GF-D8 (cell line): ENCODE measurements around the gene FHOD1.

ENCODE experiments used
- DNase-seq: peaks from one replicate; lab custom pipeline; 2025; lab: John Stamatoyannopoulos, UW

FHOD1 gene

DNA sequence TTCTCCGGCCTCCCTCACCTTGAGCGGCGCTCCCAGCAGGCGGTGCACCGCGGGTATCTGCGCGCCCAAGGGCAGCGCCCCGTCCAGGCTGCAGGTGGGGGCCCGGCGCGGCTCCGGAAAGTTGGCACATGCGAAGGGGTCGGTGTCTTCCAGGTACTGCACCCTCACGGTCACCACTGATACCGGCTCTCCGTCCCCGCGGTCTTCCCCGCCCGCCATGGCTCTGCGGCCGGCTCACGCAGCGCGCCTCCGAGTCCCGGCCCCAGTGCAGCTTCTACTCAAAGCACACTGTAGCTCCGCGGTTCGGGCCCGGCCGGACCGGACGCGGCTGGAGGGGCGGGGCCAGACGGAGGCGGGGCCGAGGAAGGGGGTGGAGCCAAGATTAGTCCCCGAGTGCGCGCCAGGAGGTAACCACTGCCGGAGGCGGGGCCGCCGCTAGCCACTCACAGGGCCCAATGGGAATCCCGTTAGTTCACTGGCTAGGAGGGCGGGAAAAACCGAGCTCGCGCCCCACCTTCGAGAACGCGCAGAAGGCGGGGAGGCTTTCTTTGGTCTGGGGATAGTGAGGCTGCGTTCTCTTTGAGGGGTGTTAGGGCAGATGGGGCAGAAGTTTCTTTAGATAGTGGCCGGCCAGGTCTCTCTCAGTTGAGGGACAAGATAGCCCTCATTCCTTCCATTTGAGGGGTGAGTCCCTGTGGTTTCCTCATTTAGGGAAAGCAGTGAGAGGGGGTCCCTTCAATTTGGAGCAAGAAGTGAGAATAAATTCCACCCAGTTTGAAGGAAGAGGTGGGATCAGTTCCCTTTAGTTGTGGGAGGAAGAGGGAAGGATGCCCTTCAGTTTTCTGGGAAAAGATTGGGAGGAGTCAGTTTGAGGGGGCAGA, at the start of gene FHOD1:
FHOD1 (minus strand) TSS at position 290 of the 881 bp plus-strand sequence; CDS start at position 219, 71 bp downstream.
- DNase-seq, result peak; percentile 88

GRCh38 chr16:67296420-67296819, 49.1 kb upstream of the FHOD1 start:
- no peak for DNase-seq

GRCh38 chr16:67294938-67295361, 47.7 kb upstream of the FHOD1 start:
- DNase-seq, result no peak

- no peak for DNase-seq
These were observed 47.0 kb upstream of the FHOD1 start for GRCh38 chr16:67294171-67294757.

- DNase-seq, result no peak
These were observed 44.2 kb upstream of the FHOD1 start for GRCh38 chr16:67291461-67291860.

- no peak for DNase-seq
These were observed 40.7 kb upstream of the FHOD1 start for GRCh38 chr16:67287960-67288359.

- DNase-seq, result no peak
These were observed 39.4 kb upstream of the FHOD1 start for GRCh38 chr16:67286441-67287235.

DNA sequence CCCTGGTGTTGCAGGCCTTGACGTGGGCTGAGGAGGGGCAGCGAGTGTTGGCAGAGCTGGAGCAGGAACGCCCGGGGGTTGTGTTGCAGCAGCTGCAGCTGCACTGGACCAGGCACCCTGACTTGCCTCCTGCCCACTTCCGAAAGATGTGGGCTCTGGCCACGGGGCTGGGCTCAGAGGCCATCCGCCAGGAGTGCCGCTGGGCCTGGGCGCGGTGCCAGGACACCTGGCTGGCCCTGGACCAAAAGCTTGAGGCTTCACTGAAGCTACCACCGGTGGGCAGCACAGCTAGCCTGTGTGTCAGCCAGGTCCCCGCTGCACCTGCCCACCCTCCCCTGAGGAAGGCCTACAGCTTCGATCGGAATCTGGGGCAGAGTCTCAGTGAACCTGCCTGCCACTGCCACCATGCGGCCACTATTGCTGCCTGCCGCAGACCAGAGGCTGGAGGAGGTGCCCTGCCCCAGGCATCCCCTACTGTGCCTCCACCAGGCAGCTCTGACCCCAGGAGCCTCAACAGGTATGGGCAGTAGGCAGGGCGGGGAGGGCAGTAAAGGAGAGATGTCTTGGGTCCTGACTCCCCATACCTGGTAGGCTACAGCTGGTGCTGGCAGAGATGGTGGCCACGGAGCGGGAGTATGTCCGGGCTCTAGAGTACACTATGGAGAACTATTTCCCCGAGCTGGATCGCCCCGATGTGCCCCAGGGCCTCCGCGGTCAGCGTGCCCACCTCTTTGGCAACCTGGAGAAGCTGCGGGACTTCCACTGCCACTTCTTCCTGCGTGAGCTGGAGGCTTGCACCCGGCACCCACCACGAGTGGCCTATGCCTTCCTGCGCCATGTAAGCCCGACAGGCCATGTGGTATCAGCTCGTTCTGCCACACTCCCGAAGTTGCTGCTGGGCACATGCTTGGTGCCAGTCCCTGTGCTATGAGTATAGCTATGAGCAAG, 37.7 kb upstream of the FHOD1 start:
- DNase-seq, result no peak

DNA sequence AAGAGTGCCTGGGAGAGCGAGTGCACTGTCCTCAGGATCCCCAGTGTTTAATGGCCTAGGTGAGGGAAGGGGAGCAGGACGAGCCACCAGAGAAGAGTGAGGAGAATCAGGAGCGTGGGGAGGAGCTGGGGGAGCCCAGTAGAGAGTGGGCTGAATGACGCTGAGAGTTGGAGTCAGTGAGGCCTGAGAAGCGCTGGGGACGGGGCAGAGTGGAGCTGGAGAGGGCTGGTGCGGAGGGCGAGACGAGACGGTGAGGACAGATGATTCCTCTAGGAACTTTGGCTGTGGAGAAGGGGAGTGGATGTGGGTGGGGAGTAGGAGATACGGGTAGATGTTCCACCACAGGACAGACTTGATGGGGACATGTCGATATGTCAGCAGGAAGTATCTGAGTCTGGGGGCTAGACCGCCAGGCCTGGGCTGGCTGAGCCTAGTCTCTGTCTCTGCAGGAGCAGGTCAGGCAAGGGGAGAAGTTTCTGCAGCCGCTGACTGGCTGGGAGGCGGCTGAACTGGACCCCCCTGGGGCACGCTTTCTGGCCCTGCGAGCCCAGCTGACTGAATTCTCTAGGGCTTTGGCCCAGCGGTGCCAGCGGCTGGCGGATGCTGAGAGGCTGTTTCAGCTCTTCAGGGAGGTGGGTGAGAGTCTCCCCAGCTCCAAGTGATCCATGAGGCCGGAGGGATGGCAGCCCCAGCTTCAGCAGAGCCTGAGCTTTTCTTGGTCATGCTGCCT, 36.7 kb upstream of the FHOD1 start:
- no peak for DNase-seq

DNA sequence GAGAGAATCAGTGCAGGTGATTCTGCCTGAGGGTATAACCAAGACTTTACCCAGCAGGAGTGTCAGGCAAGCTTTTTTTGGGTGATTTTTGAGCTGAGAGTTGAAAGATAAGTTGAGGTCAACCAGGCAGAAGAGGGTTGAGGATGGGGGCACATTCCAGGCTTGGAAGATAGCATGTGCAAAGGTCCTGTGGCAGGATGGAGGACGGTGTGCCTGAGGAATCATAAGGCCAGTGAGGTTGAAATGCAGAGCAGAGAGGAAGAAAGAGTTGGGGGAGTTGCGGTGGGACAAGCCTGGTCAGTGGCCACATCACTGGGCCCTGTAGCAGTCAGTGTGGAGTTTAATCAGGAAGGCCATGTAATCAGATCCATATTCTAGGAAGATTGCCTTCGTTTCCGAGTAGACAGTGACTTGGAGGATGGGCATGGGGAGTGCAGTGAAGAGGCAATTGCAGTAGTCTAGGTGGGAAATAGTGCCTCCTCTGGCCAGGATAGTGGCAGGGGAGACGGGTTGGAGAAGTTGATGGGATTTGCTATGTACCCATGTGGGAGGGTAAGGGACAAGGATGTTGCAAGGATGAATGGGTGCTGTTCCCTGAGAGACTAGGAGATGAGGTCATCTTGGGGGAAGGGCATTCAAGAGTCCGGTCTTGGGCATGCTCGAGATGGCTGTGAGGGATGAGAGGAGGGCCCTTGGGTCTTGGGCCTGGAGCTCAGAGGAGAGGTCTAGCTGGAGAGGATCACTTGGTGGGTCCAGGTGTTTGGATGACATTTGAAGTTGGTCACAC, 36.0 kb upstream of the FHOD1 start:
- DNase-seq, result no peak

- no peak for DNase-seq
These were observed 35.1 kb upstream of the FHOD1 start for GRCh38 chr16:67282447-67282805.

DNA sequence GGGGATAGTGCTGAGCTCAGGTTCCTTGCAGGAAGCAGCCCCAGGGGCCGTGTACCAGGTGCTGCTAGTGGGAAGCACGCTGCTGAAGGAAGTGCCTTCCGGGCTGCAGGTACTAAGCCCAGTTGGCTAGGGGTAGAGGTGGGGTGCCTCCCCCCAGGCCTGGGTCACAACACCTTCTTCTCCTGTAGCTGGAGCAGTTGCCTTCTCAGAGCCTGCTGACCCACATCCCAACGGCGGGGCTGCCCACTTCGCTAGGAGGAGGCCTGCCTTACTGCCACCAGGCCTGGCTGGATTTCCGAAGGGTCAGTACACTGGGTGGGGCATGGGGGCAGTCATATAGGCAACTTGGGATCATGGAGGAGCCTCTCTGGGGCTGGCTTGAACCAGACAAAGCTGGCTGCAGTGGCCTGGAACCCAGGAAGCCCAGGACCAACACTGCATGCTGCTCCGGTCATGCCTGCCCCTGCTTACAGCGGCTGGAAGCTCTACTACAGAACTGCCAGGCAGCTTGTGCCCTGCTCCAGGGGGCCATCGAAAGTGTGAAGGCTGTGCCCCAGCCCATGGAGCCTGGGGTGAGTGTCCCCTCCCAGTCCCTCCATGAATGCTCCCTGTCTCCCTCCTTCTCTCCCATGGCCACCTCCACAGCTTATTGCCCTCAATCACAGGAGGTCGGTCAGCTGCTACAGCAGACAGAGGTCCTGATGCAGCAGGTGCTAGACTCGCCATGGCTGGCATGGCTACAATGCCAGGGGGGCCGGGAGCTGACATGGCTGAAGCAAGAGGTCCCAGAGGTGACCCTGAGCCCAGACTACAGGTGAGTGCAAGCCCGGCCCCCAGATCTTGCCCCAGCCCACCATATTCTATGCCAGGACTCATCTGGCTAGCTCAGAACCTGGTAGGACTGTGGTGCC, 34.5 kb upstream of the FHOD1 start:
- no peak for DNase-seq

DNA sequence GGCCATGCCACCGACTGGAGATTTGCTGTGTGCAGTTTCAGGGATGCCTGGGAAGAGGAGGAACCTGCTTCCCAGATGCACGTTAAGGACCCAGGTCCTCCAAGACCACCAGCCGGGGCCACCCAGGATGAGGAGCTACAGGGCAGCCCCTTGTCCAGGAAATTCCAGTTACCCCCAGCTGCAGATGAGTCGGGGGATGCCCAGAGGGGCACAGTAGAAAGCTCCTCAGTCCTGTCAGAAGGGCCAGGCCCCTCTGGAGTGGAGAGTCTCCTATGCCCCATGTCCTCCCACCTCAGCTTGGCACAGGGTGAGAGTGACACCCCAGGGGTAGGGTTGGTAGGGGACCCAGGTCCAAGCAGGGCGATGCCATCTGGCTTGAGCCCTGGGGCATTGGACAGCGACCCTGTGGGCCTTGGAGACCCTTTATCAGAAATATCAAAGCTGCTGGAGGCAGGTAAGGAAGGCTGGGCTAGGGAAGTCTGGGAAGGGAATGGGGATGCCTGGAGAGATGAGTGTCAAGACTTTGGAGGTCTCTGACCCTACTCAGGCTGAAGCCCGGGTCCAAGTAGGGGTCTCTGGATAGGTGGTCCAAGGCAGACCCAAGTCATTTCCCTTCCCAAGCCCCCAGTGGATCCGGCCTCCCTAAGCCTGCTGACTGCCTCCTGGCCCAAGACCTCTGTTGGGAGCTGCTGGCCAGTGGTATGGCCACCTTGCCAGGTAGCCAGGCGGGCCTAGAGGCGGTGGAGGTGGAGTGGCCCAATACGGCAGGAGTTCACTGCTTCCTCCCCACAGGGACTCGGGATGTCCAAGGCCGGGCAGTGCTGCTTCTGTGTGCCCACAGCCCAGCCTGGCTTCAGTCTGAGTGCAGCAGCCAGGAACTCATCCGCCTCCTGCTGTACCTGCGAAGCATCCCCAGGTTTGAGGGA, 33.1 kb upstream of the FHOD1 start:
- no peak for DNase-seq

DNA sequence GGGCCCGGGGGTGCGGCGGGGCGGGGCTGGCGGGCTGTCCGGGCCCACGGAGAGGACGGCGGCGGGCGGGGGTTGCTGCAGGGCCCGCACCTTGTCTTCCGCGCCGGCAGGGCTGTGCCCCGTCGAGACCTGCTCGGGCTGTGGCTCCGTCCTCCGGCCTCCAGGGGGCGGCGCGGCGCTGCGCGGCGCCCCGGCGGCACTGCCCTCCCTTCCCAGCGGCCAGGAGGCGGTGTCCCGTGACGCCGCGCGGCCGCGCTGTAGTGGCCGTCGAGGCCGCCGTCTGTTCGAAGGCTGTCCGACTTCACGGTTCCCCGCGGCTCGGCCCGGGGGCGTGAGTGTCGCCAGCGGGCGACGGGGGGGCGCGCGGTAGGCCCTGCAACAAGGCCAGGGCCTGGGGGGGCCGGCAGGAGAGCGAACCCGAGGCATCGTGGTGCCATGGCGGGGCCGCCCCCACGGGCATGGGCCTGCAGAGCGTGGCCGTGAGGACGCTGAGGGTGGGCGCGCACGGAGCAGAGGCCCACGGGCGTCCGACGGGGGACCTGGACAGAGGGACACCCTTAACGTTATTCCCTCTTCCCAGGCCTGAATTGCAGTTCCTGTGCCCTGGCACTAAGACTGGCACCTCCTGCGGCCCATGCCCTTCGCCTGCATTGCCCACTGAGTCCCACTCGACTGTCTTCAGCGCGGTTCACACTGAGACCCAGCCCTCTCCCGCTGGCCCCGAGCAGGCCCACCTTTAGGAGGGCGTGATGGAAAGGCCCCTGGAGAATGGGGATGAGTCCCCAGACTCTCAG, 32.2 kb upstream of the FHOD1 start, which contains the start of gene PLEKHG4:
PLEKHG4 (plus strand) TSS at position 237 of the 794 bp plus-strand sequence; CDS start at position 750, 513 bp downstream.
- peak; percentile 41 for DNase-seq

DNA sequence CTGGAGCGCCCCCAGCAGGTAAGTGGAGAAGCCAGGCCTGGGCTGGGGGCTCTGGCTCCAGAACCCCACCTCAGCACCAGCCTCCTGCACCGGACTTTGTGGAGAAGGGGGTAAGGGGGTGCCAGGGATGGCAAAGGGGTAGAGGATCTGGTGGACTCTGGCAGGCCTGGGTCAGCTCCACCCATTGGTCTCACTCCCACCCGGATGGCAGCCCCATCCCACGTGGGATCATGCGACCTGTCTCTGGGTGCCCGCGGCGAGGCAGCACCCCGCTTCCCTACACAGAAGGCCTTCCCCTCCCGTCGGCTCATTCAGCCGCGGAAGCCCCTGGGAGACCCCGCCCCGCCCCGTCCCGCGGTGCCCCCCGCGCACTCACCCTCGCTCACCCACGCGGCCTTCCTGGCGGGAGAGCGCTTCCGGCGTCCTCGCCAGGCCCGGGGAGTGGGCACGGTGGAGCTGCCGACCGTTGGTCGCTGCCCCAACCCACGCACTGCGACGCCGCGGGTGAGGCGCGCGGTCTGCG, 31.6 kb upstream of the FHOD1 start:
- no peak for DNase-seq

DNA sequence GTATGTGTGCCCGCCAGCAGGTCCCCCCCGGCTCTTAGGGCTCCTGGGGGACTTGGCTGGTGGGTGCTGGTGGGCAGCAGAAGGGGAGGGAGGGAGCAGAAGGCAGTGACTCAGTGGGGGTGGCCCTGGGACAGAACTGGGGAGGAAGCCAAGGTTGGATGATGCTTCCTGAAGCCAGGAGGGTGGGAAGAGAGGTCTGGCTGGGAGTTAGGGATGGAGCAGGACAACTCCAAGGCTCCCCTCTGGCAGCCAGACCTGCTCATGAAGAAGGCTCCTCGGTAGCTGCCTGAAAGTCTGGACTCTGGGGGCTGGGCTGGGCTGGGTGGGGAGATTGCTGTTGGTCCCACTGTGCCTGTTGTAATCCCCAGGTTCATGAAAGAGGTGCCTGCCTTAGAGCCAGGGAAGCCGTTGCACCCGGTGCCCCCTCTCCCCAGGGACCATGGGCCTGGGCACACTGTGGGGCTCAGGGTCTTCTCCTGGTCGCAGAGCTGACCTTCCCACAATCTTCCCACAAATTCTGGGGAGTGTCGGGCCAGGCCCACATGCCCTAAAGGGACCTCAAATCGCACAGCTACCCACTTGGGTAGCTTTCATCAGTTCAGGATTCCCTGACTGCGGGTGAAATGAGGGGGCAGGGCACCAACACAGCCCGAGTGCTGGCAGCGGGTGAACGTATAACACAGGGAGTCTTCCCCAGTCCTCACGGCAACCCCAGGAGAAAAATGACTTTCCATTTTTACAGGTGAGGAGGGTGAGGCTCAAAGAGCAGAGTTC, 30.9 kb upstream of the FHOD1 start:
- no peak for DNase-seq
